DMS 273 (cell line): ENCODE results near the gene SNX9.
"Not testable (repeated sequence)": the region's sequence is repeated elsewhere in the genome, so short reads cannot be mapped to it uniquely, and the experiment has no call there.

Experiments used
- DNase-seq: peaks from one replicate; lab custom pipeline; 2025; ENCODE audit not compliant: unreplicated experiment; lab: John Stamatoyannopoulos, UW

Gene SNX9

GRCh38 chr6:157950899-157951298 lies 127.9 kb downstream of the SNX9 start:
- DNase-seq, result not testable (repeated sequence)

GRCh38 chr6:157951828-157952227 lies 128.8 kb downstream of the SNX9 start:
- DNase-seq, result no peak

- DNase-seq, result no peak
Measured at GRCh38 chr6:157952861-157953351, 129.9 kb downstream of the SNX9 start.

- DNase-seq, result no peak
Measured at GRCh38 chr6:157953580-157954091, 130.6 kb downstream of the SNX9 start.

GRCh38 chr6:157954150-157955117 lies 131.4 kb downstream of the SNX9 start:
- DNase-seq, result no peak

- no peak for DNase-seq
Measured at GRCh38 chr6:157955675-157956074, 132.6 kb downstream of the SNX9 start.

- DNase-seq, result no peak
Measured at GRCh38 chr6:157956171-157956730, 133.2 kb downstream of the SNX9 start.

- DNase-seq, result no peak
Measured at GRCh38 chr6:157959451-157960227, 136.6 kb downstream of the SNX9 start.

- no peak for DNase-seq
Measured at GRCh38 chr6:157961153-157961831, 138.2 kb downstream of the SNX9 start.

GRCh38 chr6:157961832-157962575 lies 139.0 kb downstream of the SNX9 start:
- no peak for DNase-seq

GRCh38 chr6:157962601-157963302 lies 139.7 kb downstream of the SNX9 start:
- no peak for DNase-seq

GRCh38 chr6:157964100-157964499 lies 141.1 kb downstream of the SNX9 start:
- no peak for DNase-seq

- no peak for DNase-seq
Measured at GRCh38 chr6:157965387-157965786, 142.3 kb downstream of the SNX9 start.

GRCh38 chr6:157966589-157966977 lies 143.5 kb downstream of the SNX9 start:
- no peak for DNase-seq

- no peak for DNase-seq
Measured at GRCh38 chr6:157967020-157967419, 144.0 kb downstream of the SNX9 start.

- DNase-seq, result no peak
Measured at GRCh38 chr6:157967486-157967885, 144.4 kb downstream of the SNX9 start.

- DNase-seq, result not testable (repeated sequence)
Measured at GRCh38 chr6:157972177-157972576, 149.1 kb downstream of the SNX9 start.

- no peak for DNase-seq
Measured at GRCh38 chr6:157974341-157974894, 151.4 kb downstream of the SNX9 start.

- DNase-seq, result no peak
Measured at GRCh38 chr6:157974967-157975366, 151.9 kb downstream of the SNX9 start.
